Adrenal gland (tissue), 5 donors: ENCODE measurements around the gene IZUMO4.

Experiments used
- POLR2A ChIP-seq, 2 donors: fragments of 450-650 bp; IDR thresholded peaks; one replicate each; pipeline ENCODE4 v1.6.1; 2017; ENCODE audit warnings: antibody characterized with exemption in 2 of 2, mild to moderate bottlenecking in 2 of 2, moderate library complexity in 1 of 2
- TF ChIP-seq, protein P1 (sequence below), 6 experiments: fragments of 450-650 bp in 4 of 6; fragments of 200-600 bp in 2 of 6; sonication (generic) in 1 of 6; IDR thresholded peaks; 1 replicate in 5 of 6; 2 replicates in 1 of 6; pipeline versions ENCODE4 v1.5.1 to v1.8.0; 2016 to 2021; ENCODE audit warnings: antibody characterized with exemption in 6 of 6, mild to moderate bottlenecking in 2 of 6, moderate library complexity in 1 of 6
- donor health status: DM: no; HTN: no; CAD: no.

DNA sequence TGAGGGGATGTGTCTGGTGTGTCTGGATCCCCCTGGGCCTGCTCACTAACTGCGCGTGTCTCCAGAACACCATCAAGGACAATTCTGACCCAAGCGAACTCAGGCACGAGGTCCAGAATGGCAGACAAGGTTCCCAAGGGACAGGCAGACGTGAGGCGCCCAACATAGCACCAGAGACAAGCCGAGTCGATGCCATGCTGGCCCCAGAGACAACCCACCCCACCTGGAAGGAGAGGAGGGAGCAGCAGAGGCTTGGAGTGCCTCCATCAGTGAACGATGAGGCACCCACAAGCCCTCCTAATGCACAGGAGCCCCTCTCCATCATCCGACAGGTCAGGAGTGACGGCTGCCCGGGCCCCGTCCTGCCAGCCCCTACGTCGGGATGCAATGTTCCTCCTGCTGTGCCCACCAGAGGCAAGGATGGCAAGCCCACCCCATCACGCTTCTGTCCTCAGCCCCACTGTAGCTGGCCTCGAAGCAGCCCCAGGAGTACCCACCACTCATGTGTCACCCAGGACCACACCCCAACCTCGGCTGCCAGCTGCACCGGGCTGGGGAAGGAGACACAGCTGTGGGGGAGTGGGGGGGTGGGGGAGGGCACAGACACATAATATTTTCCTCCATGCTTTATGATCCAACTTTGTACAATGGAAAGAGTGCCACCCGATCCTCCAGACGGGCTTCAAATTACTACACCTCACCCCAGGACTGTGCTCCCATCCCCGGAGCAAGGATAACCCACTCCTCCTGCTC lies 42.8 kb downstream of the IZUMO4 start:
- no peak for TF ChIP-seq POLR2A (IDR thresholded peaks at IDR 0.05)
- TF ChIP-seq, protein P1, sequence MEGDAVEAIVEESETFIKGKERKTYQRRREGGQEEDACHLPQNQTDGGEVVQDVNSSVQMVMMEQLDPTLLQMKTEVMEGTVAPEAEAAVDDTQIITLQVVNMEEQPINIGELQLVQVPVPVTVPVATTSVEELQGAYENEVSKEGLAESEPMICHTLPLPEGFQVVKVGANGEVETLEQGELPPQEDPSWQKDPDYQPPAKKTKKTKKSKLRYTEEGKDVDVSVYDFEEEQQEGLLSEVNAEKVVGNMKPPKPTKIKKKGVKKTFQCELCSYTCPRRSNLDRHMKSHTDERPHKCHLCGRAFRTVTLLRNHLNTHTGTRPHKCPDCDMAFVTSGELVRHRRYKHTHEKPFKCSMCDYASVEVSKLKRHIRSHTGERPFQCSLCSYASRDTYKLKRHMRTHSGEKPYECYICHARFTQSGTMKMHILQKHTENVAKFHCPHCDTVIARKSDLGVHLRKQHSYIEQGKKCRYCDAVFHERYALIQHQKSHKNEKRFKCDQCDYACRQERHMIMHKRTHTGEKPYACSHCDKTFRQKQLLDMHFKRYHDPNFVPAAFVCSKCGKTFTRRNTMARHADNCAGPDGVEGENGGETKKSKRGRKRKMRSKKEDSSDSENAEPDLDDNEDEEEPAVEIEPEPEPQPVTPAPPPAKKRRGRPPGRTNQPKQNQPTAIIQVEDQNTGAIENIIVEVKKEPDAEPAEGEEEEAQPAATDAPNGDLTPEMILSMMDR (IDR thresholded peaks at IDR 0.05) = no peak
